Activated CD4-positive, alpha-beta T cell treated with anti-CD3 and anti-CD28 coated beads for 1 hour (primary cell): ENCODE results near the gene XCL2.
"Not testable (repeated sequence)": the region's sequence is repeated elsewhere in the genome, so short reads cannot be mapped to it uniquely, and the experiment has no call there.

Experiments used
- DNase-seq: peaks from one replicate; pipeline ENCODE4 v3.0.0-alpha.2; 2020

XCL2 gene

DNA sequence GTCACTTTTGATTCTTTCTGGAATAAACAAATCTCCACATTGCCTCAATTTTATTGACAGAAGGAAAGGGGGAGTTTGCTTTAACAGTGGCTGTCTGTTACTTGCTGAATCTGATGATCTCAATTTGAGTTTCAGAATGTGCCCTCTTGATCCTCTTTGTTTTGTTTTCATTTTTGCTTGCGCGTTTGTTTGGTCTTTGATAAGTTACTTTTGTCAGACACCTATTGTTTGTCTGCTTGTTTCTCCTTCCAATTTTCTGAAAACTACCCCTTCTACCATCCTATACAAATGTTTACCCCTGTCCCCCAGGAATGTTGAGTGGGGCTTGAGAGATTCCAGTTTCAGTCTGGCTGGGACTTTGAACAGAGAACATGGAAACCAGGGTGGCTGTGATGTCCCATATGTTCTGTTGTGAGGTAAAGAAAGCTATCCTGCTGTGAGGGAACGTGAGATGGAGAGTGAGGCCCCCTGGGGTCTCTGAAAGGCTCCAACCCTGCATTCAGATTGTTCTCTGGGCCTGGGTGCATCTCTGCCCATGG lies 11.8 kb upstream of the XCL2 start:
- no peak for DNase-seq

DNA sequence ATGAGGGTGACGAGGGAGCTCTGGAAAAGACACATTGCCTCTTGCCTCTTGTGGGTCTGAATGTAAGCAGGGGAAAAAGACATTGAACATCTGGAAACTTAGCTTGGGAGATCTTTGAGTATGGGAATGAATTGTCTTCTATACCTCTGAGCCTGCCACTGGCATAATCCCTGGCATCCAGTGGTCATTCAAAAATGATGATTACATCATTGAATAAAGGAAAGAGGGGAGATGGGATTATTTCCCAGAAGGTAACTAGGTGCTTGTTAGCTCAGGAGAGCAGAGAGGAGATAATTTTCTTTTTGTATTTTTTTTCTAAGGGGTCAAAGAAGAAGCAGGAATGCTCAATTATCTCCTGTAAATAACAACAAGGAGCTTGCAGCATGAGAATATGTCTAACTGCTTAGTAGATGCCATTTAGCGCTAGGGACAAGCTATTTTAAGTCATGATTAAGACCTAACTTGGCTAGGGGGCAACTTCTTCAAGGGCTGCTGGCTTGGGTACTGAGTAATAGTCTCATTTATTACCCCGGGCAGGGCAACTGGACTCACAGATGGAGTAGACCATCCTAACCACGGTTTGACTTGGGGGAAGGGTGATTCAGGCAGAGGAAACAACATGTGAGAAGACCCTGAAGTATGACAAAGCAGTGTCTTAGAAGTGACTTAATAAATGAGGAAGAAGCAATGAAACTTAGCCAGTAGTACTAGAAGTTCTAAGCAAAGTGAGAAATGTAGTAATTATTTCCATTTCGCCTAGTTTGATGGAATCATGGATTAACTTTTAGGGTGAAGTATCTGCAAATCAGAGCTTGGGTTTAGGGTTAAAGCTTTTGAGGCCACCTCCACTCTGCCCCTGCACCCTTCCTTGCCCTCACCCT lies 11.0 kb upstream of the XCL2 start:
- no peak for DNase-seq

DNA sequence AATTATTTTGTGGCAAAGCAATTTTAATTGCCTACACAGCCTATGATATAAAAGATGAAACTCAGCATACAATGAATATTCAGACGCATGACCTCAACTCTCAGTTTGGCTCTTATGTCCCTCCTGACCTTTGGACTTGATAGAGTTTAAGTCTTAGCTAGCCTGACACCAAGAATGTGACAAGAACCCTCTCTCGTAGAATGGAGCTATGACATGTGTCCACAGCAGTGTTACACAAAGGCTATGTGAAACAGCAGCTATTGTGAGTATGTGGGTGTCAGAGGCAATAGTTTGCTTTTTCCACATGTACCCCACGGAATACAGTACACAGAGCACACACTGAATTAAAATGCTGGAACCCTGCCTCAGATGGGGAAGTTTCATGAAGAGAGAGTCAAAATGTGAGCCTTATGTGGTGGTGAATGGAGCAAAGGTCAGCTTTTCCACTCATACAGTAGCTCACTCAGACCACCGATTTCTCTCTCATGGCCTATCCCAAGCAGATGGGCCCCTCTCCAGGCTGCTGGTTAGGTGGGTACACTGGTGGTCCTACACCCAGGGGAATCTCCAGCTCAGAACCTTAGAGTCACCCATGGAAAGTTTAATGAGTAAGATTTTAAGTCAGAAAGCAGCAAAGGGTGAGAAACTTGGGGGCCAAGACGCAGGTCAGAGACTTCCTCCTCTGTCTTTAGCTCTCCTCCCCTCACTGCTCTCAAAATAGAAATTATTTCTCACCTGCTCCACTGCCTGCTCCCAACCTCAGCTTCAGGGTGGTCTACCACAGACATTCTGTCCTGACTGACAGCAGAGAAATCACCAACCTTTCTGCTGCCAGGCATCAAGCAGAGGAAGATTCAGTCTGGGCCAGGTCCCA lies 10.1 kb upstream of the XCL2 start:
- DNase-seq = no peak

DNA sequence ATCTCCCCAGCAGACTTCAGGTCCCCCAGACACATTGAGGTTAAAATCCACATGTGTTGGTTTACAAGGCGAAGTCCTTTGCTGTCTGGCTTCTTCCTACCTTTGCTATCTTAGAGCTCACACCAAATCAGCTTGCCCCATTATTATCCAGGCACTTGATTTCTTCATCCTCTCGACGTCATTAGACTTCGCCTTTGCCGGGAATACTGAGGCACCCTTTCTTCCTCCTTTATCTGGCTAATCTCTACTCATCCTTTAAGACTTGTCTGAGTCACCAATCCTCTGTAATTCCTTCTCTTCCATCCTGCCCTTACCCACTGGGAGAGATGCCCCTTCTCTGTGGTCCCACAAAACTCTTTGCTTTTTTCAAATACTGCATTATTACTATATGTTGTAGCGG lies 9.2 kb upstream of the XCL2 start:
- no peak for DNase-seq

DNA sequence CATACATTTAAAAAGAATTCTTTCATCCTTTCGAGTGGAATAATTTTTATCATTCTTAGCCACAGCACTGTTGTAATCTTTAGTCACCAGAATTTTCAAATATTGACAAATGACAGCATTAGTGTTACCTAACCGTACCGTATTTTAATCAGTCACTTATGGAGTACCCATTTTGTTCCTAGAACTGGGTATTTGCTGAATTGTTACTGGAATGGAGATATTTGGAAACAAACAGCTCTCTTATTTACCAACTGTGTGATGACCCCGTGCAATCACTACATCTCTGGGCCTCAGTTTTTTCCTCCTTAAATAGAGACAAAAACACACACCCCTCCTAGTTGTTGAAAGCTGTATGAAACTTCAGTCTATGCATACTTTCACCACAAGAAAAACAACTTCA lies 7.9 kb upstream of the XCL2 start:
- DNase-seq = no peak

DNA sequence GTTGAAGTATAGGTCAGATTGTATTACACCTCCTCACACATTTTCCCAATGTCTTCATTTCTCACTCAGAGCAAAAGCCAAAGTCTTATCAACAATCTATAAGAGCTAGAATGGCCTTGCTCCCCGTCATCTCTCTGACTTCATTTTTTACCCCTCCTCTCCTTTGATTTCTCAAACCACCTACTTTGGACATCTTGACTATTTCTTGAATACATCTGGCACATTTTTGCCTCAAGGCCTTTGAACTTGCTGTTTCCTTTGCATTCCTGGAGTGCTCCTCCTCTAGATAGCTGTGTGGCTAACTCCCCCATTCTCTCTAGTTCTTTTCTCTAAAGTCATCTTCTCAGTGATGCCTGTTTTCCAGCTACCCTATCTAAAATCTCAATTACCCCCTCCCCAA lies 7.2 kb upstream of the XCL2 start:
- no peak for DNase-seq

DNA sequence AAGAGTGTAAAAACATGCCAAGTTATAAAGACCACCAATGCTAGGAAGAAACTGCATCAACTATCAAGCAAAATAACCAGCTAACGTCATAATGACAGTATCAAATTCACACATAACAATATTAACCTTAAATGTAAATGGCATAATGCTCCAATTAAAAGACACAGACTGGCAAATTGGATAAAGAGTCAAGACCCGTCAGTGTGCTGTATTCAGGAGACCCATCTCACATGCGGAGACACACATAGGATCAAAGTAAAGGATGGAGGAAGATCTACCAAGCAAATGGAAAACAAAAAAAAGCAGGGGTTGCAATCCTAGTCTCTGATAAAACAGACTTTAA lies 2.7 kb upstream of the XCL2 start:
- not testable (repeated sequence) for DNase-seq

DNA sequence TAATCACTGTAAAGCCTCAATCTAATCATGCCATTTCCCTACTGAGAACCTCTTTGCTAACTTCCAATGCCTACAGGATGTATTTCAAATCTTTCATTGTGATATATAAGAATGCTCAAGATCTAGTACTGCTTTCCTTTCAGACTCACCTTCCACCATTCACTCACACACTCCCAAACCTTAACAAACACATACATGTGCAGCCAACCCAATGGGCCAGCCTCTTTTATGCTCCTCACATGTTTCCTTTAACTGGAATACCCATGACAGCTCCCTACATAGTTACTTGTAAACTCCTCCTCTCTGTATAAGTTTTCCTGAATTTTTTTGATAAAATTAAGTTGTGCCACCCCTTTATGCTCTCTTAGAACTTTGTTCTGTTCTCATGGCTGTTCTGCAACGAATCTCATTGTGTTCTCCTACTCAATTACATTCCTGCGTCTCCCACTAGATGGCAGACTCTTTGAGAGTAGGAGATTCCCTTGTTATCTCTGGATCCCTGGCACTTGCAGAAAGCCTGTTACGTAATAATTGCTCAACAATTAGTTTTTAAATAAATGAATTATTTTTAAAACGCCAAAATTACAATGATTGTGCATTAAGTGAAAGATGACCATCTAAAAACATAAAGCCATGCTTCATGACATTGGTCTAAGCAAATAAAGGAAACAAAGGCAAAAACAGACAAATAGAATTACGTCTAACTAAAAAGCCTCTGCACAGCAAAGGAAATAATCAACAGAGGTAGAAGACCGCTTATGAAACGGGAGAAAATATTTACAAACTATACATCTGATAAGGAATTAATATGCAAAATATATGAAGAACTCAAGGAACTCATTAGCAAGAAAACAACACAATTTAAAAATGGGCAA lies 2.1 kb upstream of the XCL2 start:
- not testable (repeated sequence) for DNase-seq

DNA sequence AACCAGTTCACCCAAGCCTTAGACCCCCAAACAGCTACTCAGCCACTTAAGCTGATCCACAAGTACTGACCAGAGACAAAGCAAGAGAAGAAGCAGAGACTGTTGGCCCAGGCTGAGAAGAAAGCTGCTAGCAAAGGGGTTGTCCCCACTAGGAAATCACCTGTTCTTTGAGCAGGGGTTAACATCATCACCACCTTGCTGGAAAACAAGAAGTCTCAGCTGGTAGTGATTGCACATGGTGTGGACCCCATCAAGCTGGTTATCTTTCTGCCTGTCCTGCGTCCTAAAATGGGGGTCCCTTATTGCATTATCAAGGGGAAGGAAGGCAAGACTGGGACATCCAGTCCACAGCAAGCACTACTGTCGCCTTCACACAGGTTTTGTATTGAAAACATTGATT lies 819 bp downstream of the XCL2 start:
- DNase-seq = not testable (repeated sequence)

DNA sequence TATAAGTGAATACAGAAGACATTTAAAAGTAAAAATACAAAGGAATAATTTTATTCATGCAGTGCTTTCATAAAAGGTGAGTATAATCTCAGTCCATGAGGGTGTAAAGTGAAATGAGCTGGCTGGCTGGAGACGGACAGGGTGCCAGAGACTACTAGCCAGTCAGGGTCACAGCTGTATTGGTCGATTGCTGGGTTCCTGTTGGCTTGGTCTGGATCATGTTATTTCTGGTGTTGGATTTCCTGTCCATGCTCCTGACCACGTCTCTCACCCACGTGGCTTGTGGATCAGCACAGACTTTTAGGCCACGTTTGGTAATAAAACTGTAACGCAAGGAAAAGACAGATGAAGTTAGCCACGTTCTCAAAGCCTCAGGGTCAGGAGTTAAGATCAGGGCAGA lies 3.0 kb downstream of the XCL2 start:
- DNase-seq = not testable (repeated sequence)

DNA sequence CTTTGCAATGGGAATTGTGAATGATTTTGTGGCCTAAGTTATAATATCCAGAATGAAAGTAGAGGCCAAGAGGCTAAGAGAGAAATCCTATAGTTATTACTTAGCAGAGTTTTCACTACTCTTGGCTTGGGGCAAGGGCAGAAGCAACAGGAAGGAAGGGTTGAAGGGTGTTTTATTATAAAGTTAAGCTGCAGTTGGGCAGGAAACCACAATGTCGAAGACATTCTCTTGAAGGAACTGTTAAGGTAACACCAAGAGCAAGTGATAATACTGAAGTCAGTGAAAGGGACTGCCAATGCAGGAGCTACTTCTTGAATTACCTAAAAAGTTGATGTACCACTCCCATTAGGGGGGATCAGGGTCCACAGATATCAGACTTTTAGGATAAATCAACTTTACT lies 8.3 kb downstream of the XCL2 start:
- no peak for DNase-seq

DNA sequence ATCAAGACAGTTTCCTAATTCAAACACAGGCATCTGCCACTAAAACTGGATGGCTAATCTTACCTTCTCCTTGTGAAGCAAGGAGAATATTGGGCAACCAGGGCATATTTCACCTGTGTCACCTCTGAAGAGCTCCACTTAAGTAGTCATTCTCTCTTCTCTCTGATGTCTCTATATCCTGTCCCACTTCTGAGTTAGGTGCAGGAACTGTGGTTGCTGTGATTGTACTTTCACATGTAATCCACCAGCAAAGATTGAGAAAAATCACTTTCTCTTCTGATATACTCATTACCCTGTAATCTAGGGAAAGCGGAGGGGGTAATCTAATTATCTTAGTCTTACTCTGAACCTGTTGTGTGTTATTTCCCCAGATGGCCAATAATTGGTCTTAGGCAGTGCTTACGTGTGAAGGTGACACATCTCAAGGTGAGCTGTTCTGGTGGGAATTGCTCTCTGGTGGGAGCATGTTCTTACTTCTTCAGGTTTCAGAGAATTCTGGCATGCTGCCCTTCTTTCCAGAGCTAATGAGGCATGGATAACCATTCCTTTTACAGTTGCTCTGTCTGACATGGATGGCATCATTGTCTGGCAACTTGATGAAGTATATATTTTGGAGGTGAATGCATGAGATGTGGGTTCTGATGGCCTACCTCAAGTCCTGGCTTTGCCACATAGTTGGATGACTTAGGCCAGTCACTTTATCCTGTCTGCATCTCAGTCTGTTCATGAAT lies 12.0 kb downstream of the XCL2 start:
- DNase-seq = no peak

DNA sequence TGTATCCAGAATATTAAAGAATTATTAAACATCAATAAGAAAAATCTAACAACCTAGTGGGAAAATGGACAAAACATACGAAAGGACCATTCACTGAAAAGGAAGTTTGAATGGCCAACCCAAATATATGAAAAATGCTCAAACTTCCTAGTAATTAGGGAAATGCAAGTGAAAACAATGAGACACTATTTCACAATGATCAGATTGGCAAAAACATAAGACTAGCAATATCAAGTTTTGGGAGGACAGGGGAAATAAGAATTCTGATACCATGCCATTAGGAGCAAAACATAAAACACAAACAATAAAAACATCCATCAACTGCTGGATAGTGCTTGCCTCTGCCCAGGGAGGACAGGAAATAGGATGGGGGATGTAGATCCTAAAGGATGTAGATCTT lies 14.3 kb downstream of the XCL2 start:
- DNase-seq = no peak

DNA sequence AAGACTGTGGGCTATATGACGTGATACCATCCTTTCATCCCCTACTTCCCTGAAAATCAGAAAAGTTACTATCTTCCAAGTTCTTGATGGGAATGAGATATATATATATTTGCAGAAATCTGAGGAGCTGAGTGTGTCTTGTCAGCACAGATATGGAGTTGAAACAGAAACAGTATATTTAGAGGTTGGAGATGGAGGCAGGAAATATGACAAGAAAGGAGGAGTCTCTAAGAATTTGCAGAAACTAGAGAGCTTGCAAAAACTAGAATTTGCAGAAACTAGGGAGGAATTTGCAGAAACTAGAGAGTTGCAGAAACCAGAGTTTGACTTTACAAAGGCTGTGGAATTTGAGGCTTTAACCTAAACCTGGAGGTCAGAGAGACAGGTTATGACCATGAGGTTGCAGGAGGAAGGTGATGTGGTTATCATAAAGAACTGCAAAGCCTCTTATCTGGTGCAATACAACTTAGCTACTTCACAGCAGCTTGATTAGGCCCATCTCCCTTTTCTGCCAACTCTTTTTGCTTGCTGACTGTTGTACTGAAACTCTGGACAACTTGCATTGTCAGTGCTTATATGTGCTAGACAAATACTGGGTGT lies 22.3 kb downstream of the XCL2 start:
- no peak for DNase-seq

DNA sequence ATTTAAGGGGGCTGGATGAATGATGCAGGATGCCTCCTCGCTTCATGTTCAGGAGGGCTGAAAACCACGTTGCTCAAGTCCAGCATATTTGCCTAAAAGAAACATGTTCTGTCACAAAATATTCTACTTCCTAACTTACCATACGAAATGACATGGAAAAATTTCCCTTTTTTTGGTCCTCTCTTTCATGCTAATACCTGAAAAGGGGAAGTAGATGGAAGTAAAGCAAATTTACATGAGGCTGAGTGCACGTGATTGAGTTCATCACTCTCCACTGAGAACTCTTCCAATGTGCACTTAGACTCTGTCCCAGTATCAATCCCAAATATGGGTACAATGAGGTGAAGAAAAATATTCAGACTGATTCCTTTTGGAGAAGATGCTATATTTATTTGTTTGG lies 23.0 kb downstream of the XCL2 start:
- DNase-seq = no peak

DNA sequence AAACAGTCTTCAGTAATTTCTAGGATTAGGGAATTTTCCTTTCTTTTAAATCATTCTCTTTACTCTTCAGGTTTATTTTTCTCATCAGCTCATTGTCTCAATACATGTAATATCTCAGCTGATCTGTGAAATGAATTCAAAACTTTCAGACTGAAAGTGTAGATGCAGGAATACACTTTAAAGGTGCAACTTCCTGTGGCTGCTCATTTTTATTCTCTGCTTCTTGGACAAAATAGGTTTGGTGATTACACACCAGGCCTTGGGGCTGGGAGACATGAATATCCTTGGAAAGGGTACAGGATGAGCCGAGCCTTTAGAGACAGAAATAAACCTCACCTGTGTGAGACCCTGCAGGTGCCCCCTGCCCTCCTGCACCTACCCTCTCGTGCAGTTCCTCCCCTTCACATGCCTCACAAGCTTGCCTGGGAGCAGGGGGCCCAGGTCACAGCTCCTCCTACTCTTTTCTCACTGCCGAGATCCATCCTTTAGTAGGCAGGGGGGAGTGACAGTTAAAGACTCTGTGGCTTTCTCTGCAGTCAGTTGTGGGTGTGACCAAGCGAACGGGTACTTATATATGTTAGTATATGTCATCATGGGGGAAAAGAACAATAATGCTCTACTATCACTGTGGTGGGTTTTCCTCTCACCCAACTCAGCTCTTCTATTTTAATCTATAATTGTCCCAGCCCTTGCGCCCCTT lies 23.6 kb downstream of the XCL2 start:
- DNase-seq = no peak

DNA sequence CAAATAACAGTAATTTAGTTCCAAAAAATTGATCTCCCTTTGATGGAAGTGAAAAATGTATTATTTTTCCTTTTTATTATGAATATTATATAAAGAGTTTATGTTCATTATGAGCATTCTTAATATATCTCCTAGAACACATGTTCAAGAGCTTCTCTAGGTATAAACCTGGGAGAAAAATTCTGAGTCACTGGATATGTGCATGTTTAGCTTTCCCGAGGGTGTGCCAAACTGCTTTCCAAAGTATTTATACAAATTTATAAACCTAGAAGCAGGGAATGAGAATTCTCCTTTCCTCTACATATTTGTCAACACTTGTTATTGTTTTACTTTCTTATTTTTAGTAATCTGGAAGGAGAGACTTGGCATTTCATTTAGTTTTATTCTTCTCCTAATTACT lies 25.0 kb downstream of the XCL2 start:
- DNase-seq = no peak

DNA sequence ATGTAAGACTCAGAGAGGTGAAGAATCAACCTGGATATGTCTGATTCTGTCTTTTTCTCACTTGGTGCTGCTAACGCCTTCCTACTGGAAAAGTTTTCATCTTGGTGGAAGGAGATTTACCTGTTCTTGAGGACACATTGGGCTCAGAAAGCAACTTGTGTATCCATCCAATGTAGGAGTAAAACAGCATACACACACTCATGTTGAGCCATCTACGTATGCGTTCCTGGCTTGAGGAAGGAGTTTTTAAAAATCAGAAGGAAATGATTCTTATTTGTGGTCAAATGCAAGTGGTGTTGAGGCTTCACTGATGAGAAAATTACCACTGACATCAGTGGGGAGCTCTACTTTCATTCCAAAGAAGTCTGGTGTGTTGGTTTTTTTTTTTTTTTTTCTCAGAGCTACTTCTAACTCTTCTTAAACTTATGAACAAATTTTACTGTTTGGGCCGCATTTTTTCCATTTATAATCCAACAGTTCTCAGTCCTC lies 25.6 kb downstream of the XCL2 start:
- no peak for DNase-seq

DNA sequence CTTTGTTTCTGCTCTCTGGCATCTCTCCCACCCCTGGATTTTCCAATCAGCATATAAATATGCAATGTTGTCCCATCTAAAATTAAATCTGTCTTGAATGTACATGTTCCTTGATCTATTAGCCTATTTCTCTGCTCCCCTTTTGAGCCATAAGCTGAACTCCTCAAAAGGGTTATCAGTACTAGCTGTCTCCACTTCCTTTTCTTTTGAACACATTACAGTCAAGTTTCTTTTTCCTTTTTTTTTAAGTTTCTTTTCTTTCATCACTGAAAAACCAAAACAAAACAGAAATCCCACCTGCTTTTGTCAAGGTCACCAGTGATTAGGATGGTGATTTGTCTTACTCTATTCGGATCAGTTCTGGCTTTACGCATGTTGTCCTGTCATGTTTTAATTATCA lies 29.3 kb downstream of the XCL2 start:
- no peak for DNase-seq

DNA sequence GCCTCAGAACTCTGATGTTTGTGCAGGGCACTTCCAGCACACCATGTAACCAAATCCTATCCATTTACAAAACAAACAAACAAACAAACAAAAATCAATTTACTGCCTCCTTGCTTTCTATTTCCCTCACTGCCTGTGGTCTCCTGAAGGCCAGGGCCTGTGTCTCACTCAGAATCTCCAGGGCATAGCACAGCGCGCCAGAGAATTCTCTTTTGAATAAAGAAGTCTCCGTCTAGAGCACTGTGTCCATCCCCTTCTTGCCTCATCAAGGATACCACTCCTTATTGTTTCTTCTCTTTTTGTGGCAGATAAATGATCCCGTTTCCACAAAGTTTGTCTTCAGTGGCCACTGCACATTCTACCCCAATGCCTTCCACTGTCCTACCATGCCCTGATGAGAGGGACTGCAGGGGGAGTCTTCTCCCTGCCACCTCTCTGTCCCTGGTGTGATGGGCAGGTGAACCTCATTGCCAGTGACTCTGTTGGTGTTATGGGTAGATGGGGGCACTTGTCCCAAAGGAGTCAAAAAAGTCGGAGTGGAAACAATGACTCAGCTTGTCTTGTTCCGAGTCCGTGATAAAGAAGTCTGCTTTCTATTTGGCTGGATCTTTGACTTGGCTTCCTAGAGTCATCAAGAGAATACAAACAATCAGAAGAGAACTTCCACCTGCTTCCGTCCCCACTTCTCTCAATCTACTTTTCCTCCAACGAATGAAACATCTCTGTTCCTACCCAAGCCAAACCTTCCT lies 30.0 kb downstream of the XCL2 start:
- DNase-seq = no peak
